Smooth muscle cell (in vitro differentiated cells): ENCODE results near the gene RASGRP1. TPM values are rescaled to one million over a fixed set of nuclear protein-coding genes. Genes with fewer than 3 reads are reported as not detected.

Experiments
- DNase-seq: peaks from one replicate; lab custom pipeline; 2025; ENCODE audit not compliant: unreplicated experiment; lab: John Stamatoyannopoulos, UW
- H2AFZ ChIP-seq: fragments of 200-600 bp; sonication (generic); 2 replicates; pipeline ENCODE4 v1.6.0; 2016; ENCODE audit warnings: antibody characterized with exemption, low read depth, mild to moderate bottlenecking
- H3F3A ChIP-seq: fragments of 200-600 bp; sonication (generic); 2 replicates; pipeline ENCODE4 v1.6.0; 2017; ENCODE audit warnings: antibody characterized with exemption, low read depth
- H3K27ac ChIP-seq: fragments of 200-600 bp; sonication (generic); 2 replicates; pipeline ENCODE4 v1.5.1; 2016; ENCODE audit warnings: low read depth, mild to moderate bottlenecking
- H3K27me3 ChIP-seq: fragments of 200-600 bp; sonication (generic); 2 replicates; pipeline ENCODE4 v1.6.1; 2016; ENCODE audit warnings: low read depth, mild to moderate bottlenecking
- H3K36me3 ChIP-seq: fragments of 200-600 bp; sonication (generic); 2 replicates; pipeline ENCODE4 v1.5.1; 2016; ENCODE audit warnings: low read depth
- H3K4me1 ChIP-seq: fragments of 200-600 bp; sonication (generic); 2 replicates; pipeline ENCODE4 v1.5.1; 2016; ENCODE audit warnings: low read depth
- H3K4me2 ChIP-seq: fragments of 200-600 bp; sonication (generic); 2 replicates; pipeline ENCODE4 v1.6.0; 2016; ENCODE audit warnings: mild to moderate bottlenecking
- H3K4me3 ChIP-seq: fragments of 200-600 bp; sonication (generic); 2 replicates; pipeline ENCODE4 v1.5.1; 2016; ENCODE audit warnings: mild to moderate bottlenecking
- H3K79me2 ChIP-seq: fragments of 200-600 bp; sonication (generic); 2 replicates; pipeline ENCODE4 v1.6.0; 2016; ENCODE audit warnings: low read depth, mild to moderate bottlenecking
- H3K9ac ChIP-seq: fragments of 200-600 bp; sonication (generic); 2 replicates; pipeline ENCODE4 v1.6.0; 2016; ENCODE audit warnings: low read depth
- H3K9me3 ChIP-seq: fragments of 200-600 bp; sonication (generic); replicated peaks from 2 replicates; pipeline ENCODE4 v1.5.1; 2016; ENCODE audit warnings: low read depth
- H4K20me1 ChIP-seq: fragments of 200-600 bp; sonication (generic); 2 replicates; pipeline ENCODE4 v1.6.0; 2016; ENCODE audit warnings: low read depth
- CTCF ChIP-seq: fragments of 200-600 bp; sonication (generic); IDR thresholded peaks from 2 replicates; pipeline ENCODE4 v1.5.1; 2017; ENCODE audit warnings: borderline replicate concordance, mild to moderate bottlenecking, antibody characterized with exemption; ENCODE audit not compliant: insufficient read depth, poor library complexity, severe bottlenecking
- WGBS: methylation state at CpG from one replicate; pipeline ENCODE4 v1.1.7; 2016; ENCODE audit warnings: low lambda C conversion rate; 5-methylcytosine and 5-hydroxymethylcytosine counted together
- polyA plus RNA-seq: library from polyadenylated mRNA; unstranded; fragments of >200 nt; fragmentation: Nextera tagmentation; extraction: Ambion mirVana; gene quantifications from 2 replicates; pipeline ENCODE4 v1.2.1, GENCODE V29; 2016
- total RNA-seq: library from RNA; depleted of rRNA; stranded (reverse); fragments of >200 nt; gene quantifications from 2 replicates; pipeline ENCODE4 v1.2.3, GENCODE V29; 2014

RASGRP1 gene
- total and polyA plus RNA-seq, 2 experiments from 2014 or later: 0.97 to 10.0 TPM

GRCh38 chr15:38521316-38521715 is 43.3 kb downstream of the RASGRP1 start:
- Histone ChIP-seq H4K20me1 (no peaks in the 10 kb centered on the region), H3K79me2 (no peaks in the 10 kb centered on the region), H3K9me3 (no peaks in the 10 kb centered on the region), H3K4me2 (no peak overlapping the region), H3K36me3 (no peaks in the 10 kb centered on the region), H3K27ac (no peak overlapping the region), H3K4me3 (no peak overlapping the region), H3F3A (no peaks in the 10 kb centered on the region), H3K4me1 (no peaks in the 10 kb centered on the region), H3K9ac (no peak overlapping the region), H2AFZ (no peak overlapping the region), H3K27me3 (no peaks in the 10 kb centered on the region)
- no peak for TF ChIP-seq CTCF
- DNase-seq: no peak
- 63% methylated on average over 5 of the region's 5 CpGs for WGBS

GRCh38 chr15:38520035-38520434 is 44.6 kb downstream of the RASGRP1 start:
- 93% methylated on average over 3 of the region's 3 CpGs for WGBS

GRCh38 chr15:38518084-38518483 is 46.5 kb downstream of the RASGRP1 start:
- no peak for TF ChIP-seq CTCF
- no peak overlapping the region for H3K9ac ChIP-seq
- H3K27me3 ChIP-seq: no peaks in the 10 kb centered on the region
- no peaks in the 10 kb centered on the region for H3K4me1 ChIP-seq
- no peak overlapping the region for H3K4me3 ChIP-seq
- no peak overlapping the region for H3K27ac ChIP-seq
- no peak overlapping the region for H2AFZ ChIP-seq
- H3K9me3 ChIP-seq: no peaks in the 10 kb centered on the region
- no peaks in the 10 kb centered on the region for H4K20me1 ChIP-seq
- H3F3A ChIP-seq: no peaks in the 10 kb centered on the region
- no peak for DNase-seq
- no peak overlapping the region for H3K4me2 ChIP-seq
- no peaks in the 10 kb centered on the region for H3K36me3 ChIP-seq
- no peaks in the 10 kb centered on the region for H3K79me2 ChIP-seq
- 89% methylated on average over 4 of the region's 4 CpGs for WGBS

More at GRCh38 chr15:38520035-38520434, 44.6 kb downstream of the RASGRP1 start:
- Histone ChIP-seq H3K79me2 (no peaks in the 10 kb centered on the region), H3K4me1 (no peaks in the 10 kb centered on the region), H3K27ac (no peak overlapping the region), H3K27me3 (no peaks in the 10 kb centered on the region), H3K36me3 (no peaks in the 10 kb centered on the region), H3K4me3 (no peak overlapping the region), H2AFZ (no peak overlapping the region), H3K9me3 (no peaks in the 10 kb centered on the region), H3K9ac (no peak overlapping the region), H3K4me2 (no peak overlapping the region), H4K20me1 (no peaks in the 10 kb centered on the region), H3F3A (no peaks in the 10 kb centered on the region)
- TF ChIP-seq CTCF: no peak
- DNase-seq: no peak

GRCh38 chr15:38517312-38517975 is 47.2 kb downstream of the RASGRP1 start:
- Histone ChIP-seq H3K27me3 (no peaks in the 10 kb centered on the region), H3K4me2 (no peak overlapping the region), H3K36me3 (no peaks in the 10 kb centered on the region), H2AFZ (no peak overlapping the region), H3F3A (no peaks in the 10 kb centered on the region), H3K27ac (no peak overlapping the region), H3K9ac (no peak overlapping the region), H4K20me1 (no peaks in the 10 kb centered on the region), H3K79me2 (no peaks in the 10 kb centered on the region), H3K9me3 (no peaks in the 10 kb centered on the region), H3K4me3 (no peak overlapping the region), H3K4me1 (no peaks in the 10 kb centered on the region)
- no peak for TF ChIP-seq CTCF
- no peak for DNase-seq
- WGBS: 47% methylated on average over 2 of the region's 2 CpGs
